Epithelial cell of esophagus (primary cell): ENCODE data around the gene MUC20.
"Not testable (repeated sequence)": the region's sequence is repeated elsewhere in the genome, so short reads cannot be mapped to it uniquely, and the experiment has no call there.

Experiments
- DNase-seq: peaks from one replicate; pipeline ENCODE4 v3.0.0; 2010; ENCODE audit warnings: low read depth
- H3K4me3 ChIP-seq: 2 replicates; pipeline ENCODE4 v1.5.1; 2011; ENCODE audit warnings: mild to moderate bottlenecking, low read length, control low read depth
- TF ChIP-seq, protein P1 (sequence below): IDR thresholded peaks from 2 replicates; pipeline ENCODE4 v1.5.1; 2011; ENCODE audit warnings: low read depth, mild to moderate bottlenecking, low read length, control low read depth, inconsistent platforms; ENCODE audit not compliant: insufficient read depth; ENCODE audit errors: missing control alignments

The MUC20 gene

GRCh38 chr3:195709676-195710085 is 11.1 kb upstream of the MUC20 start:
- TF ChIP-seq, protein P1, sequence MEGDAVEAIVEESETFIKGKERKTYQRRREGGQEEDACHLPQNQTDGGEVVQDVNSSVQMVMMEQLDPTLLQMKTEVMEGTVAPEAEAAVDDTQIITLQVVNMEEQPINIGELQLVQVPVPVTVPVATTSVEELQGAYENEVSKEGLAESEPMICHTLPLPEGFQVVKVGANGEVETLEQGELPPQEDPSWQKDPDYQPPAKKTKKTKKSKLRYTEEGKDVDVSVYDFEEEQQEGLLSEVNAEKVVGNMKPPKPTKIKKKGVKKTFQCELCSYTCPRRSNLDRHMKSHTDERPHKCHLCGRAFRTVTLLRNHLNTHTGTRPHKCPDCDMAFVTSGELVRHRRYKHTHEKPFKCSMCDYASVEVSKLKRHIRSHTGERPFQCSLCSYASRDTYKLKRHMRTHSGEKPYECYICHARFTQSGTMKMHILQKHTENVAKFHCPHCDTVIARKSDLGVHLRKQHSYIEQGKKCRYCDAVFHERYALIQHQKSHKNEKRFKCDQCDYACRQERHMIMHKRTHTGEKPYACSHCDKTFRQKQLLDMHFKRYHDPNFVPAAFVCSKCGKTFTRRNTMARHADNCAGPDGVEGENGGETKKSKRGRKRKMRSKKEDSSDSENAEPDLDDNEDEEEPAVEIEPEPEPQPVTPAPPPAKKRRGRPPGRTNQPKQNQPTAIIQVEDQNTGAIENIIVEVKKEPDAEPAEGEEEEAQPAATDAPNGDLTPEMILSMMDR = no peak
- H3K4me3 ChIP-seq = no peak overlapping the region

DNA sequence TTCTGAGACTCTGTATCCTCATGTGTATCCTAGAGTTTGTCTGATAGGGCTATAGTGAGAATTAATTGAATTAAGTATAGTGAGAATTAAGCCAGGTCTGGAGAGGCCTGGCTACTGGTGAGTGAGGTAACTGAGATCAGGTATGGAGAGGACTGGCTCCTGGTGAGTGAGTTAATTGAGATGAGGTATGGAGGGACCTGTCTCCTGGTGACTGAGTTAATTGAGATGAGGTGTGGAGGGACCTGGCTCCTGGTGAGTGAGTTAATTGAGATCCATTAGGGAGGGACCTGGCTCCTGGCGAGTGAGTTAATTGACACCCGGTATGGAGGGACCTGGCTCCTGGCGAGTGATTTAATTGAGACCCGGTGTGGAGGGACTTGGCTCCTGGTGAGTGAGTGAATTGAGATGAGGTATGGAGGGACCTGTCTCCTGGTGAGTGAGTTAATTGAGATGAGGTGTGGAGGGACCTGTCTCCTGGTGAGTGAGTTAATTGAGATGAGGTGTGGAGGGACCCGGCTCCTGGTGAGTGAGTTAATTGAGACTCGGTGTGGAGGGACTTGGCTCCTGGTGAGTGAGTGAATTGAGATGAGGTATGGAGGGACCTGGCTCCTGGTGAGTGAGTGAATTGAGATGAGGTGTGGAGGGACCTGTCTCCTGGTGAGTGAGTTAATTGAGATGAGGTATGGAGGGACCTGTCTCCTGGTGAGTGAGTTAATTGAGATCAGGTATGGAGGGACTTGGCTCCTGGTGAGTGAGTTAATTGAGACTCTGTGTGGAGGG is 10.5 kb upstream of the MUC20 start:
- not testable (repeated sequence) for DNase-seq, H3K4me3 ChIP-seq

More at GRCh38 chr3:195709676-195710085, 11.1 kb upstream of the MUC20 start:
- DNase-seq = no peak

DNA sequence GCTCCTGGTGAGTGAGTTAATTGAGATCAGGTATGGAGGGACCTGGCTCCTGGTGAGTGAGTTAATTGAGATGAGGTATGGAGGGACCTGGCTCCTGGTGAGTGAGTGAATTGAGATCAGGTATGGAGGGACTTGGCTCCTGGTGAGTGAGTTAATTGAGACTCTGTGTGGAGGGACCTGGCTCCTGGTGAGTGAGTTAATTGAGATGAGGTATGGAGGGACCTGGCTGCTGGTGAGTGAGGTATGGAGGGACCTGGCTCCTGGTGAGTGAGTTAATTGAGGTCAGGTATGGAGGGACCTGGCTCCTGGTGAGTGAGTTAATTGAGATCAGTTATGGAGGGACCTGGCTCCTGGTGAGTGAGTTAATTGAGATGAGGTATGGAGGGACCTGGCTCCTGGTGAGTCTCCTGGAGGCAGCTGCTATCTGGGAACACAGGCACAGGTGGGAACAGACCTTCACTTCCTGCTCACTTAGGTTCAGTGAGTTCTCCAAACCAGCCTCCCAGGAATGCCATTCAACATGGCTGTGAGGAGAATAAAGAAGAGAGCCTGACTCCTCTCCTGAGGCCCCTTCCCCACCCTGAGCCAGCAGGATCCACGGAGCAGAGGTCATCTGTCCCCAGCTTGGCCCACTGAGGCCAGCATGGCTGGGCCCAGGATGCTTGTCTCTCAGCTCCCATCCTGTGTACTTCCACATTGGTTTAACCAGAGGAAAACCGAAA is 9.5 kb upstream of the MUC20 start:
- not testable (repeated sequence) for DNase-seq, H3K4me3 ChIP-seq

- no peak overlapping the region for H3K4me3 ChIP-seq
- DNase-seq = no peak
- TF ChIP-seq, protein P1 = no peak
These were observed 8.8 kb upstream of the MUC20 start for GRCh38 chr3:195711813-195712534.

DNA sequence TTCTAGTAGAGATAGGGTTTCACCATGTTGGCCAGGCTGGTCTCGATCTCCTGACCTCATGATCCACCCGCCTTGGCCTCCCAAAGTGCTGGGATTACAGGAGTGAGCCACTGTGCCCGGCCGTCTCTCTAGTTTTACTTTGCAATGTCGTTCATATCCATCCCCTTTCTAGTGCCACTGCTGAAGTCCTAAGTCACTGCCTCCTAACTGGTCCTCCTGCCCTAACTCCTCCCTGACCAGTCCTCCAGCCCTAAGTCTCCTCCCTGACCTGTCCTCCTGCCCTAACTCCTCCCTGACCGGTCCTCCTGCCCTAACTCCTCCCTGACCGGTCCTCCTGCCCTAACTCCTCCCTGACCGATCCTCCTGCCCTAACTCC is 8.3 kb upstream of the MUC20 start:
- H3K4me3 ChIP-seq, DNase-seq: not testable (repeated sequence)

DNA sequence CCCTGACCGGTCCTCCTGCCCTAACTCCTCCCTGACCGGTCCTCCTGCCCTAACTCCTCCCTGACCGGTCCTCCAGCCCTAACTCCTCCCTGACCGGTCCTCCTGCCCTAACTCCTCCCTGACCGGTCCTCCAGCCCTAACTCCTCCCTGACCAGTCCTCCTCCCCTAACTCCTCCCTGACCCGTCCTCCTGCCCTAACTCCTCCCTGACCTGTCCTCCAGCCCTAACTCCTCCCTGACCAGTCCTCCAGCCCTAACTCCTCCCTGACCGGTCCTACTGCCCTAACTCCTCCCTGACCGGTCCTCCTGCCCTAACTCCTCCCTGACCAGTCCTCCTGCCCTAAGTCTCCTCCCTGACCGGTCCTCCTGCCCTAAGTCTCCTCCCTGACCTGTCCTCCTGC is 7.6 kb upstream of the MUC20 start:
- not testable (repeated sequence) for DNase-seq, H3K4me3 ChIP-seq

DNA sequence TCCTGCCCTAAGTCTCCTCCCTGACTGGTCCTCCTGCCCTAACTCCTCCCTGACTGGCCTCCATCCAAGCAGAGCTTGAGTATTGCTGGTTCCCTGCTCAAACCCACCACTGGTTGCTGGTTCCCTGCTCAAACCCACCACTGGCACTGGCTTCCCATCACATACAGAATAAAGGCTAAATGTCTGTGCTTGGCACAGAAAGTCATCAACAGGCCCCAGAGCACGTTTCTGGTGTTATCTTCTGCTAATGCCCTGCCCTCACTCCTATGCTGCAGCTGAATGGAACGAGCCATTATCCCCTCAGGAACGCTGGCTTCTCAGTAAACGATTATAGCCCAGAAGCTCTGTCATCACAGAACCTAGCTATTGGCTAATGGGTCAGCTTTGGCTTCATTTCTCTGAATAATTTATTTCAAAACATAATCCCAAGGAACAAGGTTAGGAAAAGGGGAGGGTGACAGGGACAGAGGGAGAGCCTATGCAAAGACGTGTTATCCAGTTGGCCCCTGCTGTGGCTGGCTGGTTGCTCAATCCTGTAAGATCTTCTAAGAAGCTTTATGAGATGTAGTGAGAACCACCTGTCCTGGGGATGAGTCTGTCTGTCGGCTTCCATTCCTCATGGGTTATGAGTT is 6.3 kb upstream of the MUC20 start:
- TF ChIP-seq, protein P1 = no peak
- H3K4me3 ChIP-seq = no peak overlapping the region
- DNase-seq = no peak

- DNase-seq = no peak
- no peak overlapping the region for H3K4me3 ChIP-seq
- TF ChIP-seq, protein P1 = no peak
These were observed 5.6 kb upstream of the MUC20 start for GRCh38 chr3:195715134-195715533.
